Duodenal mucosa (tissue), 2 donors: ENCODE data around the gene C14orf180.

ENCODE experiments used
- H3K27ac ChIP-seq: one replicate; pipeline ENCODE4 v1.7.0; 2013; ENCODE audit warnings: low read depth, low read length
- H3K27me3 ChIP-seq, 2 donors: one replicate each; pipeline ENCODE4 v1.7.0; 2013; ENCODE audit warnings: low read length in 2 of 2, control low read depth in 1 of 2; ENCODE audit not compliant: insufficient read depth in 2 of 2, control insufficient read depth in 1 of 2
- H3K36me3 ChIP-seq, 2 donors: one replicate each; pipeline ENCODE4 v1.7.0; 2013; ENCODE audit warnings: low read length in 2 of 2, control low read depth in 1 of 2; ENCODE audit not compliant: insufficient read depth in 2 of 2, control insufficient read depth in 1 of 2
- H3K4me1 ChIP-seq, 2 donors: one replicate each; pipeline ENCODE4 v1.7.0; 2013; ENCODE audit warnings: low read length in 2 of 2, control low read depth in 1 of 2; ENCODE audit not compliant: insufficient read depth in 2 of 2, control insufficient read depth in 1 of 2
- H3K4me3 ChIP-seq, 2 donors: one replicate each; pipeline ENCODE4 v1.7.0; 2013; ENCODE audit warnings: low read length in 2 of 2, low read depth in 1 of 2
- H3K9ac ChIP-seq, 2 donors: one replicate each; pipeline ENCODE4 v1.7.0; 2013; ENCODE audit warnings: low read length in 2 of 2, low read depth in 1 of 2
- H3K9me3 ChIP-seq, 2 donors: one replicate each; pipeline ENCODE4 v1.7.0; 2013; ENCODE audit warnings: low read length in 2 of 2, control low read depth in 1 of 2; ENCODE audit not compliant: control insufficient read depth in 1 of 2

C14orf180 gene

GRCh38 chr14:104600141-104600643, 20.6 kb downstream of the C14orf180 start:
- no peak overlapping the region for H3K27ac ChIP-seq
- no peak overlapping the region for H3K4me3 ChIP-seq
- no peaks in the 10 kb centered on the region for H3K4me1 ChIP-seq
- H3K9me3 ChIP-seq = no peaks in the 10 kb centered on the region
- peaks cover 5 to 27% of the 10 kb centered on the region in 2 donors for H3K27me3 ChIP-seq
- H3K9ac ChIP-seq = no peak overlapping the region
- no peaks in the 10 kb centered on the region for H3K36me3 ChIP-seq

DNA sequence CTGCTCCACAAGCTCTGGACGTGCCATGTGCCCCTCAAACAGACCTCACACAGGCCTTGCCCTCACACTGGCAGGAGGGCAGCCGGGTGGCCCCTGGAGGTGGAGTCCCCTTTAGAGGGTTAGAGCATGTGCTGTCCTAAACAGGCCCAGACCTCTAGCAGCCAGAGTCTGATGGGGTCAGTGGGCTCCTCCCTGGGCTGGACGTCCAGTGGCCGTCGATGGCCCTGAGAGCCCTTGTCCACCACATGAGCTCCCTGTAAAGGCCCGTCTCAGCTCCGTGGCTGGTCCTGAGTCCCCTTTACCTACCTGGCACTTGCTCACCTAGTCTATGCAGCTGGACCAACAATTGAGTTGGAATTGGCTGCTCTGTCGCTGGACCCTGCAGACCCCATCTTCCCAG, 21.2 kb downstream of the C14orf180 start:
- H3K4me3 ChIP-seq = no peak overlapping the region
- H3K9ac ChIP-seq = no peak overlapping the region
- H3K36me3 ChIP-seq = no peaks in the 10 kb centered on the region
- peaks cover 8 to 29% of the 10 kb centered on the region in 2 donors for H3K27me3 ChIP-seq
- H3K4me1 ChIP-seq = no peaks in the 10 kb centered on the region
- no peaks in the 10 kb centered on the region for H3K9me3 ChIP-seq
- H3K27ac ChIP-seq = no peak overlapping the region

GRCh38 chr14:104601786-104602185, 22.2 kb downstream of the C14orf180 start:
- H3K27me3 ChIP-seq = peaks cover 8 to 29% of the 10 kb centered on the region in 2 donors

GRCh38 chr14:104602315-104602932, 22.9 kb downstream of the C14orf180 start:
- H3K36me3 ChIP-seq = no peaks in the 10 kb centered on the region

More at GRCh38 chr14:104601786-104602185, 22.2 kb downstream of the C14orf180 start:
- Histone ChIP-seq H3K4me3 (no peak overlapping the region), H3K9me3 (no peaks in the 10 kb centered on the region), H3K36me3 (no peaks in the 10 kb centered on the region), H3K27ac (no peak overlapping the region), H3K4me1 (no peaks in the 10 kb centered on the region), H3K9ac (no peak overlapping the region)

GRCh38 chr14:104602933-104603325, 23.4 kb downstream of the C14orf180 start:
- H3K9me3 ChIP-seq = no peaks in the 10 kb centered on the region
- H3K27ac ChIP-seq = no peak overlapping the region
- peaks cover 8 to 29% of the 10 kb centered on the region in 2 donors for H3K27me3 ChIP-seq
- H3K9ac ChIP-seq = no peak overlapping the region
- H3K4me1 ChIP-seq = no peaks in the 10 kb centered on the region
- no peaks in the 10 kb centered on the region for H3K36me3 ChIP-seq
- no peak overlapping the region for H3K4me3 ChIP-seq

More at GRCh38 chr14:104602315-104602932, 22.9 kb downstream of the C14orf180 start:
- Histone ChIP-seq H3K9me3 (no peaks in the 10 kb centered on the region), H3K27ac (no peak overlapping the region), H3K9ac (no peak overlapping the region), H3K4me1 (no peaks in the 10 kb centered on the region), H3K27me3 (peaks cover 8 to 29% of the 10 kb centered on the region in 2 donors), H3K4me3 (no peak overlapping the region)

DNA sequence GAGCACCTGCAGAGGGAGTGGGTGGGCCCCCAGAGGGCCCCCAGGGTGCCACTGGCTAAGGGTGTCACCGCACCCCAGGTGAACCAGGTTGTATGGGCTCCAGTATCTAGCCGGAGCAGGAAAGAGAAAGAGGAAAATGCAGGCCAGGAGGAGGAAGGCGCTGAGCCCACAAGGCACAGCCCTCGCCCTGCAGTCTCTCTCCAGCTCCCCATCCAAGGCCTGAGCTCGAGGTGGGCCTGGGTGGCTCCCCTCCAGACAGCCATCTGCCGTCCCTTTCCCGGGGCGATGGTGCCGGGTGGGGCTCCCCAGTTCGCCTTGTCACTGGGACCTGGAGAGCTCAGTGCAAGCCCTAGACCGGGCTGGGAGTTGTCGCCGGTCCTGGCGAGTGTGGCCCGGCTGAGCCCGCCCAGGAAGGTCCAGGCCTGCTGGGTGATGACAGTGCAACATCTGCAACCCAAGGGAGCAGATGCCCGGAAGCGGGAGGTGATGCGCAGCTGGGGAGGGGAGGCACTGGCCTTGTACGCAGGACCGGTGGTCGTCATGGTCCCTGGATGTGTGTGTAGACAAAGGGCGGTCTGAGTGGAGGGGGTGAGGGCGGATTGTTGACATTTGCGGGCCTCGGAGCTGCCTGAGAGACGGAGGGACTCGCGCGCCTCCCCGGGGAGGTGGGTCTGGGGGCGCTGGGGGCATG, 24.3 kb downstream of the C14orf180 start:
- no peak overlapping the region for H3K27ac ChIP-seq
- H3K9me3 ChIP-seq = no peaks in the 10 kb centered on the region
- no peak overlapping the region for H3K4me3 ChIP-seq
- H3K27me3 ChIP-seq = peaks cover 8 to 29% of the 10 kb centered on the region in 2 donors
- H3K4me1 ChIP-seq = no peaks in the 10 kb centered on the region
- no peaks in the 10 kb centered on the region for H3K36me3 ChIP-seq
- H3K9ac ChIP-seq = no peak overlapping the region

- H3K27me3 ChIP-seq = peaks cover 8 to 29% of the 10 kb centered on the region in 2 donors
- no peaks in the 10 kb centered on the region for H3K9me3 ChIP-seq
- no peak within 1 kb of the TSS for H3K27ac ChIP-seq
- H3K9ac ChIP-seq = no peak within 1 kb of the TSS
- no peaks in the 10 kb centered on the region for H3K36me3 ChIP-seq
- no peaks in the 10 kb centered on the region for H3K4me1 ChIP-seq
- H3K4me3 ChIP-seq = no peak within 1 kb of the TSS
These were observed 25.2 kb downstream of the C14orf180 start, which contains the start of gene TMEM179 for GRCh38 chr14:104604458-104605449. TSS of gene TMEM179 (minus strand) at chr14:104604772. CDS start at chr14:104604741, 31 bp downstream.

DNA sequence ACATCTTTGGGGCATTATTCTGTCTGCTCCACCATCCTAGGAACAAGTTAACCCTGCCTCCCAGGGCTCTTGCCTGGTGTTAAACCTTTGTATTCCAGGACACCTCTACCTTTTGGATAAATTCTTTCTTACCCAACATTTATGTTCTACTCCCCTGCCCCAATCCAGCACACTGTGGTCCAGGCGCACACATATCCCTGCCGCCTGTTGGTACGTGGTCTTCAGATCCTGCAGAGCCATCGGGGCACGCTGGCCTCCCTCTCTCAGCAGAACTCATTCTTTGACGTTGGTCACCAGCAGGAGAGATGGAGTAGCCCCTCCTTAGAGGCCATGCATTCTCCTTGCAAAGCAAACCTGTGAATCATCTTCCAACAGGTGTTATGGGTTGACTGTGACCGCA, 30.1 kb downstream of the C14orf180 start:
- Histone ChIP-seq H3K4me1 (no peaks in the 10 kb centered on the region), H3K27ac (no peak overlapping the region), H3K36me3 (no peaks in the 10 kb centered on the region), H3K9ac (no peak overlapping the region), H3K4me3 (no peak overlapping the region), H3K9me3 (no peaks in the 10 kb centered on the region), H3K27me3 (peaks cover 7 to 8% of the 10 kb centered on the region in 2 donors)

DNA sequence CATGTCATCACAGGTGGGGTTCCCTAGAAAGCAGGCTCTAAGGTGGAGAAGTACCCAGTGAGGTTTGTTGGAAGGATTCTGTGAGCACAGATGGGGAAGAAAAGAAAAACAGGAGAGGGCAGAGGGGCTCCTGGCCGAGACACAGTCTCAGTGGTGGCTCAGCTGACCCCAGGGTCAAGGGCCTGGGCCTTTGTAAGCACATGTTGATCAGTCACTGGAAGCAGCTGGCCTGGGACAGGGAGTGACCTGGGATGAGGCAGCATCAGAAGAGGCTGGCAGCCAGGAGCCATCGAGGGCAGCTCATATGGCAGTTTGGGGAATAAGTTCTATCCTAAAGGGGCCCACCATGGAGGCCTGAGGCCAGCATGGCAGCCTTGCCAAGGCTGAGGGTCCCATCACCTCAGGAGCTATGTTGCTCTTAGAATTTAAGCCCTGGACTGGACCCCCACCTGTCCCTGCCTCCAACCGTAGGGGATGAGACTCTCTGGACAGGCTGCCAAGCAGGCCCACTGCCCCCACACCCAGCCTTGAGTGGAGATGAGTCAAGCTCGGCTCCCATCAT, 31.3 kb downstream of the C14orf180 start:
- peaks cover 0 to 5% of the 10 kb centered on the region in 2 donors for H3K27me3 ChIP-seq
- no peak overlapping the region for H3K9ac ChIP-seq
- H3K9me3 ChIP-seq = no peaks in the 10 kb centered on the region
- no peak overlapping the region for H3K4me3 ChIP-seq
- H3K4me1 ChIP-seq = no peaks in the 10 kb centered on the region
- H3K36me3 ChIP-seq = no peaks in the 10 kb centered on the region
- no peak overlapping the region for H3K27ac ChIP-seq
